Type B pancreatic cell (in vitro differentiated cells): Measurements from ENCODE around the gene TRIM67. TPM values are rescaled to one million over a fixed set of nuclear protein-coding genes. Genes with fewer than 3 reads are reported as not detected.

Experiments used
- DNase-seq: peaks from one replicate; pipeline ENCODE4 v3.0.0; 2021; ENCODE audit warnings: mixed read lengths; ENCODE audit not compliant: unreplicated experiment; ENCODE audit errors: extremely low spot score
- H3K27ac Mint-ChIP-seq: 2 replicates; pipeline ENCODE4 v1.8.0; 2021; ENCODE audit warnings: mild to moderate bottlenecking, mixed read lengths
- H3K27me3 Mint-ChIP-seq: 2 replicates; pipeline ENCODE4 v1.8.0; 2021; ENCODE audit warnings: mixed read lengths
- H3K36me3 Mint-ChIP-seq: 2 replicates; pipeline ENCODE4 v1.8.0; 2021; ENCODE audit warnings: mixed read lengths
- H3K4me1 Mint-ChIP-seq: one replicate; pipeline ENCODE4 v1.8.0; 2021; ENCODE audit warnings: mixed read lengths; ENCODE audit not compliant: unreplicated experiment
- H3K4me3 Mint-ChIP-seq: 2 replicates; pipeline ENCODE4 v1.8.0; 2021; ENCODE audit warnings: mild to moderate bottlenecking, mixed read lengths
- H3K9me3 Mint-ChIP-seq: 2 replicates; pipeline ENCODE4 v1.8.0; 2021; ENCODE audit warnings: mixed read lengths
- CTCF ChIP-seq: fragments of 200-600 bp; sonication (generic); conservative IDR thresholded peaks from 2 replicates; pipeline ENCODE4 v1.5.0; 2021; ENCODE audit warnings: antibody characterized with exemption, mild to moderate bottlenecking
- total RNA-seq: library from RNA; stranded (reverse); gene quantifications from 2 replicates; pipeline ENCODE4 v1.2.1, GENCODE V29; 2021; ENCODE audit warnings: low replicate concordance

TRIM67 gene
- total RNA-seq, 1 donor from 2014 or later = 0.65 TPM

DNA sequence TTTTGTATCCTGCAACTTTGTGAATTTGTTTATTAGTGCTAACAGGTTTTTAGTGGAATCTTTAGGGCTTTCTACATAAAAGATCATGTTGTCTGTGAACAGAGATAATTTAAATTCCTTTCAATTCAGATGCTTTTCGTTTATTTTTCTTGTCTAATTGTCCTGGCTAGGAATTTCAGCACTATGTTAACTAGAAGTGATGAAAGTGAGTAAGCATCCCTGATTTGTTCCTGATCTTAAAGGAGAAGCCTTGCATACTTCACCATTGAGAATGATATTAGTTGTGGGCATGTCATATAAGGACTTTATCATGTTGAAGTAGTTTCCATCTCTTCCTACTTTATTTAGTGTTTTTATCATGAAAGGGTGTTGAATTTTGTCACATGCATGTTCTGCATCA lies 23.6 kb upstream of the TRIM67 start:
- H3K27ac Mint-ChIP-seq = no peak overlapping the region
- H3K36me3 Mint-ChIP-seq = no peaks in the 10 kb centered on the region
- peaks cover 9% of the 10 kb centered on the region for H3K27me3 Mint-ChIP-seq
- H3K9me3 Mint-ChIP-seq = peaks cover 6% of the 10 kb centered on the region
- no peaks in the 10 kb centered on the region for H3K4me1 Mint-ChIP-seq
- no peak for DNase-seq
- TF ChIP-seq CTCF = no peak
- H3K4me3 Mint-ChIP-seq = no peak overlapping the region

DNA sequence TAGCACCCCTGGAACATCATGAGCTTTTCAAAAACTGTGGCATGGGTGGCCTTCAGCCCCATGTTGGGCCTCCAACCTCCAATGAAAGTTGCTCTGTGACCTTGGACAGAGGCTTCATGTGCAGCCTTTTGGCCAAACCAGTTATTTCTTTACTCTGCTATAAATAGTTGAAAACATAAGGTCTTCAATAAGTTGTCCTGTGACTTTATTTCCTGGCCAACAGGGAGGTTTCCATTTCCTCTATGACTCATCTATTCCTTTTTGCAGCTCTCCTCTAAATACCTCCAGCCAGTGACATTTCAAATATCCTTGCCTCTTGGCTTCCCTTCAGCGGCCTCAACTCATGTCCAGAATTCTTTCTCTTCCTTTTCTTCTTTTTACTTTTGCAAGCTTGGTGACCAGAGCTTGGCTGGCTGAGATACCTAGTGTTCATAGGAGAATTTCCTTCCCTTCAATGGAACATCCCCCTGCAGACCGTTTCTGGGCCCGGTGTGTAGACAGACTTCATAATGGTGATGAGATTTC lies 22.7 kb upstream of the TRIM67 start:
- DNase-seq = no peak
- no peak for TF ChIP-seq CTCF
- H3K27me3 Mint-ChIP-seq = peaks cover 14% of the 10 kb centered on the region
- no peaks in the 10 kb centered on the region for H3K36me3 Mint-ChIP-seq
- no peaks in the 10 kb centered on the region for H3K4me1 Mint-ChIP-seq
- H3K27ac Mint-ChIP-seq = no peak overlapping the region
- peaks cover 6% of the 10 kb centered on the region for H3K9me3 Mint-ChIP-seq
- no peak overlapping the region for H3K4me3 Mint-ChIP-seq

GRCh38 chr1:231139659-231140654 lies 21.9 kb upstream of the TRIM67 start:
- Mint-ChIP-seq H3K36me3 (no peaks in the 10 kb centered on the region), H3K4me3 (no peak overlapping the region), H3K9me3 (peaks cover 6% of the 10 kb centered on the region), H3K4me1 (no peaks in the 10 kb centered on the region), H3K27ac (no peak overlapping the region), H3K27me3 (peaks cover 14% of the 10 kb centered on the region)
- TF ChIP-seq CTCF = no peak
- no peak for DNase-seq

DNA sequence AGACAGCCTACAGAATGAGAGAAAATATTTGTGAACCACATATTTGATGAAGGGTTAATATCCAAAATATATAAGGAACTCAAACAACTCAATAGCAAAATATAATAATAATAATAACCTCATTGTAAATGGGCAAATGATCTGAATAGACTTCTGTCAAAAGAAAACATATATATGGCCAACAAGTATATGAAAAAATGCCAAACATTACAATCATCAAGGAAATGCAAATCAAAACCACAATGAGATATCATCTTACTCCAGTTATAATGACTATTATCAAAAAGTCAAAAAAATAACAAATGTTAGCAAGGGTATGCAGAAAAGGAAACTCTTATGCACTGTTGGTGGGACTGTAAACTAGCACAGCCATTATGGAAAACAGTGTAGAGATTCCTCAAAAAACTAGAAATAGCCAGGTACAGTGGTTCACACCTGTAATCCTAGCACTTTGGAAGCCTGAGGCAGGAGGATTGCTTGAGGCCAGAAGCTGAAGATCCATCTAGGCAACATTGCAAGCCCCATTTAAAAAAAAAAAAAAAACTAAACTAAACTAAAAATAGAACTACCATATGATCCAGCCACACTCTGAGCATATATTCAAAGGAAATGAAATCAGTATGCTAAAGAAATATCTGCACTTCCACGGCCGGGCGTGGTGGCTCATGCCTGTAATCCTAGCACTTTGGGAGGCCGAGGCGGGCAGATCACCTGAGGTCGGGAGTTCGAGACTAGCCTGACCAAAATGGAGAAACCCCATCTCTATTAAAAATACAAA lies 17.3 kb upstream of the TRIM67 start:
- no peak for DNase-seq
- Mint-ChIP-seq H3K9me3 (peaks cover 6% of the 10 kb centered on the region), H3K36me3 (no peaks in the 10 kb centered on the region), H3K27me3 (peaks cover 24% of the 10 kb centered on the region), H3K4me3 (no peak overlapping the region), H3K4me1 (no peaks in the 10 kb centered on the region), H3K27ac (no peak overlapping the region)
- TF ChIP-seq CTCF = no peak

DNA sequence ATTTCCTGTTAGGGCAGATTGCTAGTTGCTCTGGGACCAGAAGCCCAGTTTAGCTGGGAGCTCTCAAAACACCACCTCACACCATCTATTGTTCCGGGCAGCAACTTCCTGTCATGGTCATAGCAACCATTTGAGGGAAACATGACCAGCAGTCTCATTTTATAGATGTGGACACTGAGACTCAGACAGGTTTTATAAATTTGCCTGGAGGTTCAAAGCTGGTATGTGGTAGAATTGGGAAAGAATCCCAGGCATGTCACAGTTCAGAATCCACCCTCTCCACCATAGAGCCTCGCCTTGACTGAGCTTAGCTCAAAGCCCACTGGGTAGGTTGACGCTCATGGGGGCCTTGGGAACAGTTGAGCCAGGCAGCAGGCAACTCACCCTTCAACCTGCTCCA lies 14.0 kb upstream of the TRIM67 start:
- no peak for TF ChIP-seq CTCF
- Mint-ChIP-seq H3K4me3 (no peak overlapping the region), H3K4me1 (no peaks in the 10 kb centered on the region), H3K9me3 (peaks cover 8% of the 10 kb centered on the region), H3K36me3 (no peaks in the 10 kb centered on the region), H3K27ac (no peak overlapping the region), H3K27me3 (peaks cover 28% of the 10 kb centered on the region)
- DNase-seq = no peak
